Right hindlimb (tissue), 1 donor: ENCODE measurements around the gene GPX1.
"Not testable (repeated sequence)": the region's sequence is repeated elsewhere in the genome, so short reads cannot be mapped to it uniquely, and the experiment has no call there.

Experiments used
- DNase-seq: peaks from one replicate; pipeline ENCODE4 v3.0.0-alpha.2; 2018

Gene GPX1

GRCh38 chr3:49358217-49358883 is at the start of gene GPX1:
TSS of gene GPX1 (minus strand) at chr3:49358353. CDS start at chr3:49358278, 75 bp downstream.
- DNase-seq: peak; percentile 97

- no peak for DNase-seq
Observed at GRCh38 chr3:49406571-49407565, 48.7 kb upstream of the GPX1 start.

DNA sequence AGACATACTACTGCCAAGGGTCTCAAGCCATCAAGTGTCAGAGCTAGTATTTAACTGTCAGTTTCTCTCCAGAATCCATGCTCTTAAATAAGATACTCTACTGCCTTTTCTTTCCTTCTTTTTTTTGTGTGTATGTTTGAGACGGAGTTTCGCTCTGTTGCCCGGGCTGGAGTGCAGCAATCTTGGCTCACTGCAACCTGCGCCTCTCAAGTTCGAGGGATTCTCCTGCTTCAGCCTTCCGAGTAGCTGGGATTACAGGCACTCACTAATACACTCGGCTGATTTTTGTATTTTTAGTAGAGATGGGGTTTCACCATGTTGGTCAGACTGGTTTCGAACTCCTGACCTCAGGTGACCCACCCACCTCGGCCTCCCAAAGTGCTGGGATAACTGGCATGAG is 47.4 kb upstream of the GPX1 start:
- not testable (repeated sequence) for DNase-seq

- DNase-seq: no peak
Observed at GRCh38 chr3:49403891-49404290, 45.7 kb upstream of the GPX1 start.

DNA sequence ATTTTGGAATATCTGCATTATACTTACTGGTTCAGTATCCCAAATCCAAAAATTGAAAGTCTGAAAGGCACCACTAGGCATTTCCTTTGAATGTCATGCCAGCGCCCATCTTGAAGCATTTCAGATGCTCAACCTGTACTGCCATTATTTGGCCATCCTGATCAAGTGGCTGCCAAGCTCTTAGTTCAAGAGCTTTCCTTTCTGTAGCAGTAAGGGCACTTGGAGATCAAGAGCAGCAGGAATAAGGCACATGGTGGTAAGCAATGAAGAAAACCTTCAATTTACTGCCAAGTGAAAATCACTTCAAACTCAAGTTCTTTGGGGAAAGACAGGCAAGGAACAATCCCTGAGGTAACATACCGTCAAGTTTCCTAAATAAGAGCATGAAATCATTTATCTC is 43.6 kb upstream of the GPX1 start:
- DNase-seq: no peak

- DNase-seq: no peak
Observed at GRCh38 chr3:49399461-49399860, 41.3 kb upstream of the GPX1 start.

DNA sequence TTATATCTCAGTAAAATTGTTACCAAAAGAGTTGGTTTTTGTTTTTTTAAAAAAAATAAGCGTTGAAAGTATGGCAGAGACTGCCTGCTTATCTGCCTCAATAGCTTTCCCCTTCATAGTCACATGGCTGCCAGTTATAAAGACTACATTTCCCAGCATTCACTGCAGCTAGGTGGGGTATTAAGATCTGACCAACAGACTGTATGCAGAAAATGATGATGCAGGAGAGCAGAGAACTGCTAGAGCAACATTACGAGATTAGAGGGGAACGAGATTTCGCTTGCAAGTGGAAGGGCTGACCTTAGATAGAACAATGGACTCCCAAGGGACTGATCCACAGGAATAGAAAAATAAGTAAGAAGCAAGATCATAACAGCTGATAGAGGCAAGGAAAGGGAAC is 39.3 kb upstream of the GPX1 start:
- DNase-seq: no peak

DNA sequence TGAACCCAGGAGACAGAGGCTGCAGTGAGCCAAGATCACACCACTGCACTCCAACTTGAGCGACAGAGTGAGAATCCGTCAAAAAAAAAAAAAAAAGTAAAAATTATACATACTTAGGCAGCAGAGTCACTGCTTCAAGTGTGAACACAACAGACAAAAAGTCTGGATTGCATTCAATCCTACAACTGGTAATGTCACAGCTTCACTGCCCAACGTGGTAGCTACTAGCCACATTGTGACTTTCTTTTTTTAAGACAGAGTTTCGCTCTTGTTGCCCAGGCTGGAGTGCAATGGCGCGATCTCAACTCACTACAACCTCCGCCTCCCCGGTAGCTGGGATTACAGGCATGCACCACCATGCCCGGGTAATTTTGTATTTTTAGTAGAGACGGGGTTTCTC is 33.2 kb upstream of the GPX1 start:
- DNase-seq: not testable (repeated sequence)

- no peak for DNase-seq
Observed at GRCh38 chr3:49389297-49389696, 31.1 kb upstream of the GPX1 start.

- DNase-seq: no peak
Observed at GRCh38 chr3:49388289-49388820, 30.2 kb upstream of the GPX1 start.

DNA sequence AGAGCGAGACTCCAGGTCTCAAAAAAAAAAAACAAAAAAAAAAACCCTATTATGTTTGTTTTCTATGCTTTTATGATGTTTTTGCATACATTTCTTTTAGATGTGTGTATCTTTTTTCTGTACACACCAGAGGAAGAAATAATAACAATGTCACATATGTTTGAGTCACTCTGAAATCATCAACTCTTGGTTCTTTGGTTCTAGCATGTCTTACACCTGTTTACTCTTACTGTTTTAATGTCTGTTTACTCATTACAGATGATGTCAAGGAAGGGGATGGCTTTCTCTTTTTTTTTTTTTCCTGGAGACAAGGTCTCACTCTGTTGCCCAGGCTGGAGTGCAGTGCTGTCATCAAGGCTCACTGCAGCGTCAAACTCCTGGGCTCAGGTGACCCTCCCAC is 29.6 kb upstream of the GPX1 start:
- DNase-seq: no peak

DNA sequence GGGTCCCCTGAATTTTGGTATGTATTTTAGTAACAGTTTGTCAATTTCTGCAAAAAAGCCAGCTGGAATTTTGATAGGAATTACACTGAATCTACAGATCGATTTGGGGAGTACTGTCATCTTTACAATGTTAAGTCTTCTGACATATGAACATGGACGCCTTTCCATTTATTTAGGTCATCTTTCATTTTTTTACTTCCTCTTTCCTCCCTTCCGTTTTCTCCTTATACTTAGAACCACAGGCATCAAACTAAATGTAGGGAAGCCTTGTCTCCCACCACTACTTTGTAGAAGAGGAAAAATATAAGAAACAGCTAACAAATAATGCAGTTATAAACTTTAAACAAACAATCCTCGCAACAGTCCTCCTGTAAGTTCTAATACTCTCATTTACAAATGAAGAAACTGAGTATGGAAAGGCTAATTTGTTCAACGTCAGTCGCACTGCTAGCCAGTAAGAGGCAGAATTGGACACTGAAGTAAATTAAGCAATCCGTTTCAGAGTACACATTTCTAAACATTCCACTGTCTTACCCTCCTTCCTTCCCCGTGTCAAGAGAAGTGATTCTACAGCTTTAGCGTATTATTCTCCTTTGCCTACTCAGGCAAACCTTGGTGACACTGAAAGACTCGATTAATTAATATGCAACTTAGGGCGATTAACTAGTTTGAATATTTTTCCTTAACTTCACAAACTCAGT is 28.1 kb upstream of the GPX1 start:
- DNase-seq: no peak

- DNase-seq: no peak
Observed at GRCh38 chr3:49385617-49386016, 27.5 kb upstream of the GPX1 start.

GRCh38 chr3:49383387-49383786 is 25.2 kb upstream of the GPX1 start:
- no peak for DNase-seq

DNA sequence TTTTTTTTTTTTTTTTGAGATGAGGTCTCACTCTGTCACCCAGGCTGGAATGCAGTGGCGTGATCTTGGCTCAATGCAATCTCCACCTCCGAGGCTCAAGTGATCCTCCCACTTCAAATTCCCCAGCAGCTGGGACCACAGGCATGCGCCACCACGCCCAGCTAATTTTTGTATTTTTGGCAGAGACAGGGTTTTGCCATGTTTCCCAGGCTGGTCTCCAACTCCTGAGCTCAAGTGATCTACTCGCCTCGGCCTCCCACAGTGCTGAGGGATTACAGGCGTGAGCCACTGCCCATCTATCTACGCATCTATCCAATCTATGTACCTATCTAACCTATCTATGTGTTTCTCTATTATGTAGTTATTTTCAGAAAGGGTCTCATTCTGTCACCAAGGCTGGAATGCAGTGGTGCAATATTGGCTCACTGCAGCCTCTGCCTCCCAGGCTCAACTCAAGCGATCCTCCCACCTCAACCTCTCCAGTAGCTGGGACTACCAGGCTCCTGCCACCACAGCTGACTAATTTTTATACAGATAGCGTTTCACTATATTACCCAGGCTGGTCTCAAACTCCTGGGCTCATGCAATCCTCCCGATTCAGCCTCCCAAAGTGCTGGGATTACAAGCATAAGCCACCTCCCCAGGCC is 20.2 kb upstream of the GPX1 start:
- DNase-seq: peak; percentile 60

- no peak for DNase-seq
Observed at GRCh38 chr3:49377483-49377882, 19.3 kb upstream of the GPX1 start.

DNA sequence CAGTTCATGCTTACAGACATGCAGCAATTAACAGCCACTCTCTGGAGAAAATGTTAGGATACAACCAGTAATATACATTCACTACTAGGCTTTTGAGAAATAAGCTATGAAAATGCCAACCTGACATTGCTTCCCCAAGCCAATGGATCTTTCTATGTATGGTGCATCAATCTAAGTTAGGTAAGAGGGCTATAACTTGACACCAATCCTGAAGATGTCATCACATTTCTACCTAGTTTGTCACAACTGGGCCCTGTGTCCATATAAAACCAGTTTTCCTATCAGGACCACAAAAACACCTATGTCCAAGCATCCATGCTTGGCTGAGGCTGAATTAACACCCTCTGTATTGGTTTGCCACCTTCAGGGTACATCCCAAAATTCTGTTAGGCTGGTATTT is 13.8 kb upstream of the GPX1 start:
- DNase-seq: no peak

DNA sequence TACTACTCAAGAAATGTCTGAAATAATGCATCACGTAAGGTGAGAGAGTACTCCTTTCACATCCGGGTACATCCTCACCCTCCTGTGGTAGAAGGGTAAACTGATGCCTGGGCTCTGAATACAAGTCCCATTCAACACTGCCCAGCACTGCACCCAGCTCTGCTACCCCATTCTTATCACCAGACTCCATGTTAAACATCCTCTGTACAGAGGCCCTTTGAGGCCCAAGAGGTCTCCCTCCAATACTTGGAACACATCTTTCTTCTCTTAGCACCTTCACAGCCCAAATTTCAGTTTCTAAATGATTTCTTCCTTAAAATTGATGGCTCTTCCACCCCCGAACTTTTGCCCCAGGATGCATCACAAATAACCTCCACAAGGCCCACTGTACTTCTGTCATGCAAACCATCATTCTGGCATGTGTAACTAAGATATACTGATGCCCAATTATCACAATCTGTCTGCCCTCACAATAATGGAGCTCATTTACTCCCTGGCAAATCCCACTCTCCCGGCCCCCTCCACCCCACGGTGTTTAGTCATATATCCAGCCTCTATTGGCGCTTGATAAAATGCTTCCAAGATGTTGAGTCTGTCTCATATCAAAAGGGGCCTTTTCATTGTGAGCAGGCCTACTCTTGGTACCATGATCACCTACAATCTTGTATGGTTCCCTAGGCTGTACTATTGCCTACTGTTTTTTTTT is 12.6 kb upstream of the GPX1 start:
- no peak for DNase-seq

DNA sequence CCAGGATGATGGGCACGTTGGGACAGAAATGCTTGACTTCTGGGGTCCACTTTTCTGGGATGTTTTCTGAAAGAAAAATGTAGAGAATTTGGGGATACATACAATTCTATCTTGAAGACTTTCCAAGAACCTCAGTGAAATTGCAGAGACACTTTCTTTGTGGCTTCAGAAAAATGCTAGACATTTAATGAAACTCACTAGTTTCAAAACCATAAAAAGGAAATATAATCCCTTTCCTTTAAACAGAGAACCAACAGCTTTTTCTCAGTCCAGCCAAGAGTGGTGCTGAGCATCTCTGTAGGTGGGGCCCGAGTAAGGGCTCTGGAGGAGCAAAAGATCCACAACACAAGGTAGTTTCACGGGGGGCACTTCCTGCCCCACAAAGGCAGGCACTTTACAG is 4.4 kb upstream of the GPX1 start:
- DNase-seq: no peak

DNA sequence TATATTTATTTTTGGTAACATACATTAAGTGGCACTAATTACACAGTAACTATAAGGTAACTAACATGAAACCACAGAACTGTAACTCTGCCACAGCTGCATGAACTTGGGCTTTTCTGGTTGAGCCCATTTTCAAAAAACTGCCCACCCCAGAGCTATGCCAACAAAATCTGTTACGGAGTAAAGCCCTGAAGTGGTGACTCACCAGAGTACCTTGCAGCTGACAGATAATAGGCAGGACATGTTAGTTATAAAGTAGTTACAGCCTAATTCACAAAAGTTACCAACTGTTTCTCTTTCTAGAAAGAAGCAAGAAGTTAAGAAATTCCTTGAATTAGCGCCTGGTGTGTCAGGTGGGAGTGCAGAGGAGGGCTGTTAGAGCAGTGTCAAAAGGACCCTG is 1.5 kb upstream of the GPX1 start:
- DNase-seq: no peak

- DNase-seq: no peak
Observed at GRCh38 chr3:49358884-49359225, 702 bp upstream of the GPX1 start.
